GM12878 (cell line): ENCODE data around the gene CCDC141. TPM values are rescaled to one million over a fixed set of nuclear protein-coding genes. Genes with fewer than 3 reads are reported as not detected.

Experiments used
- ATAC-seq: fragments of 200-7000 bp; cut with Tn5 transposase; 3 replicates; pipeline ENCODE4 v1.9.1; 2020; ENCODE audit warnings: mild to moderate bottlenecking, moderate library complexity
- BruUV-seq: library from RNA; stranded (reverse); fragments of 400-500 nt; replicated peaks from 2 replicates; lab custom pipeline; 2021; lab: Mats Ljungman, UMichigan
- CTCF ChIA-PET: fragments of 300-600 bp; sonication (Branson Sonifier 250); formaldehyde crosslinking; extraction: SDS; loops from one replicate; lab custom pipeline; 2021; ENCODE audit warnings: inconsistent platforms; lab: Yijun Ruan, JAX
- POLR2A ChIA-PET: fragments of 350-600 bp; formaldehyde crosslinking; extraction: SDS; loops from one replicate; lab custom pipeline; 2021; ENCODE audit warnings: inconsistent platforms; lab: Charles Lee
- RAD21 ChIA-PET: fragments of 300-600 bp; sonication (Branson Sonifier 250); formaldehyde crosslinking; loops from one replicate; lab custom pipeline; 2023; ENCODE audit warnings: antibody characterized with exemption; ENCODE audit not compliant: unreplicated experiment; lab: Charles Lee
- SMC1A ChIA-PET: fragments of 300-600 bp; sonication (Branson Sonifier 250); formaldehyde crosslinking; loops from one replicate; lab custom pipeline; 2023; ENCODE audit not compliant: unreplicated experiment, uncharacterized antibody; lab: Charles Lee
- DNase-seq: peaks from one replicate; pipeline ENCODE4 v3.0.0-alpha.2; 2011; ENCODE audit warnings: low read depth, low spot score
- FAIRE-seq: peaks from 3 replicates; lab custom pipeline; 2011; peaks lifted over from hg19 to GRCh38; lab: Jason Lieb, UNC
- H2AFZ ChIP-seq: 2 replicates; pipeline ENCODE4 v1.6.0; 2011; ENCODE audit warnings: low read depth, low read length, control low read depth; ENCODE audit not compliant: control insufficient read depth
- H3K27ac ChIP-seq: 2 replicates; pipeline ENCODE4 v1.5.1; 2011; ENCODE audit warnings: control low read depth; ENCODE audit not compliant: control insufficient read depth, insufficient read depth
- H3K27me3 ChIP-seq, 2 experiments: replicated peaks in 1 of 2; 2 replicates each; pipeline versions ENCODE4 v1.6.0 to v1.6.1; 2011; ENCODE audit warnings: low read length in 1 of 2; ENCODE audit not compliant: control insufficient read depth in 2 of 2, insufficient read depth in 2 of 2
- H3K36me3 ChIP-seq, 2 experiments: 2 replicates each; pipeline ENCODE4 v1.5.1; 2011; ENCODE audit warnings: low read length in 1 of 2; ENCODE audit not compliant: control insufficient read depth in 2 of 2, insufficient read depth in 2 of 2
- H3K4me1 ChIP-seq: 2 replicates; pipeline ENCODE4 v1.6.1; 2011; ENCODE audit warnings: mild to moderate bottlenecking, low read length, moderate library complexity, mixed read lengths; ENCODE audit not compliant: control insufficient read depth, insufficient read depth
- H3K4me2 ChIP-seq: 2 replicates; pipeline ENCODE4 v1.6.0; 2011; ENCODE audit warnings: control low read depth; ENCODE audit not compliant: control insufficient read depth, insufficient read depth
- H3K4me3 ChIP-seq: fragments of 200-600 bp; sonication (generic); 2 replicates; pipeline ENCODE4 v1.5.1; 2016
- H3K79me2 ChIP-seq: 2 replicates; pipeline ENCODE4 v1.6.0; 2011; ENCODE audit warnings: low read length; ENCODE audit not compliant: control insufficient read depth, insufficient read depth
- H3K9ac ChIP-seq: 2 replicates; pipeline ENCODE4 v1.8.0; 2011; ENCODE audit warnings: low read length, control low read depth, mixed read lengths; ENCODE audit not compliant: control insufficient read depth, insufficient read depth
- H3K9me3 ChIP-seq: replicated peaks from 3 replicates; pipeline ENCODE4 v1.5.1; 2011; ENCODE audit warnings: mild to moderate bottlenecking, low read length; ENCODE audit not compliant: control insufficient read depth, insufficient read depth
- H4K20me1 ChIP-seq: 2 replicates; pipeline ENCODE4 v1.6.0; 2011; ENCODE audit not compliant: control insufficient read depth, insufficient read depth
- BRCA1 ChIP-seq: IDR thresholded peaks from 2 replicates; pipeline ENCODE4 v1.6.1; 2011; ENCODE audit warnings: low read depth, low read length, improper control_type of control experiment
- CREB1 ChIP-seq: IDR thresholded peaks from 2 replicates; pipeline ENCODE4 v1.6.1; 2012; ENCODE audit warnings: low read depth, mild to moderate bottlenecking, inconsistent platforms
- EED ChIP-seq: sonication (generic); IDR thresholded peaks from 2 replicates; pipeline ENCODE4 v1.6.1; 2016; ENCODE audit warnings: antibody characterized with exemption, low read depth
- EGR1 ChIP-seq, 2 experiments: IDR thresholded peaks; 1 replicate in 1 of 2; 2 replicates in 1 of 2; pipeline ENCODE4 v1.6.1; 2011 to 2012; ENCODE audit warnings: low read depth in 2 of 2, low read length in 2 of 2, borderline replicate concordance in 1 of 2, mild to moderate bottlenecking in 1 of 2, moderate library complexity in 1 of 2
- ESRRA ChIP-seq: IDR thresholded peaks from 2 replicates; pipeline ENCODE4 v1.6.1; 2012; ENCODE audit warnings: mild to moderate bottlenecking, low read length, improper control_type of control experiment
- ETV6 ChIP-seq, 2 experiments: fragments of 450-650 bp in 1 of 2; IDR thresholded peaks in 1 of 2; conservative IDR thresholded peaks in 1 of 2; 2 replicates each; pipeline ENCODE4 v1.6.1; 2014; ENCODE audit warnings: antibody characterized with exemption in 1 of 2, borderline replicate concordance in 1 of 2, low read depth in 1 of 2, mild to moderate bottlenecking in 1 of 2, moderate library complexity in 1 of 2
- HDAC2 ChIP-seq: fragments of 200-600 bp; sonication (generic); IDR thresholded peaks from 2 replicates; pipeline ENCODE4 v1.6.1; 2017
- HDAC6 ChIP-seq: fragments of 200-600 bp; sonication (generic); IDR thresholded peaks from one replicate; pipeline ENCODE4 v1.8.0; 2017; ENCODE audit warnings: antibody characterized with exemption; ENCODE audit not compliant: unreplicated experiment
- JUNB ChIP-seq: IDR thresholded peaks from 2 replicates; pipeline ENCODE4 v1.6.1; 2016; ENCODE audit warnings: antibody characterized with exemption, mild to moderate bottlenecking
- RB1 ChIP-seq: fragments of 450-650 bp; formaldehyde crosslinking; IDR thresholded peaks from 2 replicates; pipeline ENCODE4 v1.6.1; 2017; ENCODE audit warnings: mild to moderate bottlenecking, borderline replicate concordance
- RUNX3 ChIP-seq: IDR thresholded peaks from 2 replicates; pipeline ENCODE4 v1.6.1; 2012; ENCODE audit warnings: low read length, inconsistent platforms
- SP1 ChIP-seq: IDR thresholded peaks from one replicate; pipeline ENCODE4 v1.6.1; 2011; ENCODE audit warnings: low read depth, low read length
- SREBF1 ChIP-seq: IDR thresholded peaks from 2 replicates; pipeline ENCODE4 v1.6.1; 2012; ENCODE audit warnings: mild to moderate bottlenecking, low read length
- WRNIP1 ChIP-seq: IDR thresholded peaks from 2 replicates; pipeline ENCODE4 v1.6.1; 2011; ENCODE audit warnings: low read depth, low read length, improper control_type of control experiment, borderline replicate concordance
- ZZZ3 ChIP-seq: IDR thresholded peaks from 2 replicates; pipeline ENCODE4 v1.6.1; 2011; ENCODE audit warnings: low read depth; ENCODE audit not compliant: control insufficient read depth, insufficient read length
- WGBS: methylation state at CpG from one replicate; pipeline ENCODE4 v1.1.6; 2016; ENCODE audit warnings: low lambda C conversion rate; ENCODE audit not compliant: insufficient replicate concordance, insufficient coverage; ENCODE audit errors: missing lambda C conversion rate; 5-methylcytosine and 5-hydroxymethylcytosine counted together
- in situ Hi-C: fragments of 300-500 bp; cut with MboI; formaldehyde crosslinking; loops from 9 replicates; pipeline ENCODE4 v1.14.3; 2018; ENCODE audit warnings: mixed read lengths
- intact Hi-C: fragments of 100-400 bp; cut with micrococcal nuclease; formaldehyde crosslinking; loops from one replicate; pipeline ENCODE4 v1.14.2; 2022; ENCODE audit not compliant: unreplicated experiment
- polyA plus RNA-seq, 11 experiments: library from polyadenylated mRNA; depleted of rRNA in 4 of 11; unstranded in 6 of 11; stranded (reverse) in 5 of 11; fragments of >200 nt; fragmentation: Nextera tagmentation in 4 of 11; fragmentation: Illumina TruSeq in 1 of 11; extraction: Ambion mirVana in 4 of 11; extraction: Trizol in 1 of 11; gene quantifications; 1 replicate in 1 of 11; 2 replicates in 10 of 11; pipeline versions ENCODE4 v1.2.1 to v1.2.3, GENCODE V29; 2011 to 2016; ENCODE audit warnings: inconsistent platforms in 2 of 11, missing spikeins in 2 of 11, low read depth in 1 of 11
- total RNA-seq, 4 experiments: library from RNA; depleted of rRNA in 3 of 4; stranded (reverse); fragments of >200 nt in 3 of 4; fragmentation: Illumina TruSeq in 1 of 4; extraction: Trizol in 1 of 4; gene quantifications; 2 replicates each; pipeline versions ENCODE4 v1.2.1 to v1.2.3, GENCODE V29; 2013 to 2021
- TF ChIP-seq, protein P1 (sequence below): fragments of 450-650 bp; IDR thresholded peaks from 2 replicates; pipeline ENCODE4 v1.6.1; 2017; ENCODE audit warnings: mild to moderate bottlenecking
- TF ChIP-seq, protein P2 (sequence below): fragments of 150-350 bp; IDR thresholded peaks from 2 replicates; pipeline ENCODE4 v1.6.1; 2014; ENCODE audit warnings: mild to moderate bottlenecking, low read depth, low read length

The CCDC141 gene
- total and polyA plus RNA-seq, 10 of the 15 experiments (the other 5 are each of a cell fraction or from before 2014, with no cell fraction given) = 0.84 to 12.5 (median 3.6) TPM

DNA sequence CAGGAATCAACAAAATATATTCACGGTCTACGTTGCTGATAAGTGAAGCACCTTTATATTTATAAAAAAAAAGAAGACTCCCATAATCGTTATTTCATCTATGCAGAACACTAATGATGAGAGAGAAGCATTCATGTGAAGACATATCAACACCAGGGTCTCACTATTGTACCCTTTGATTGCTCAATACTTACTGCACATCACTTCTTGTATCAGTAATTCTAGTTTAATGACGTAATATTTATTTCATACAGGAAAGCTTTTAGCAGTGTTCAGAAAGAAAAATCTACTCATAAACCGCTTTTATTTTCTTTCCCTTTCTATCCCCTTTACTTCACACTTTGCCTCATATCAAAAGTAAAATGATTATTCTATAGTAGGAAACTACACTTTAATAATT, 30.7 kb downstream of the CCDC141 start (continued):
- TF ChIP-seq EGR1 (IDR thresholded peaks at IDR 0.05; ENCODE audit: borderline replicate concordance in 1 of 2, low read depth in 2 of 2, low read length in 2 of 2) (no peak), CREB1 (no peak), RUNX3 (no peak), ESRRA (no peak)

- POLR2A ChIA-PET = interaction anchor here (1.0 kb wide), 1 partner anchor 91 kb away, joined by 3 read pairs; no protein-coding TSS in a partner anchor
- DNase-seq = no peak
- Histone ChIP-seq H3K4me2 (no peak overlapping the region), H3K79me2 (no peaks in the 10 kb centered on the region; the same call in 1 of the 2 replicates), H3K4me1 (peaks cover 22% of the 10 kb centered on the region), H2AFZ (no peak overlapping the region), H3K9ac (no peak overlapping the region), H3K4me3 (no peak overlapping the region), H4K20me1 (no peaks in the 10 kb centered on the region), H3K27ac (no peak overlapping the region), H3K9me3 (no peaks in the 10 kb centered on the region; the same call in 2 of the 3 replicates), H3K27me3 (no peaks in the 10 kb centered on the region), H3K36me3 (no peaks in the 10 kb centered on the region)
- no peak for FAIRE-seq
- intact Hi-C loops (no loop called here), in situ Hi-C loops (no loop called here)
- SMC1A ChIA-PET = interaction anchor here (0.7 to 9.5 kb wide), 19 partner anchors 8 to 129 kb away, joined by 3 to 120 read pairs (median 34); partner anchors contain the start of gene CCDC141
- RAD21 ChIA-PET = interaction anchor here (1.2 to 6.7 kb wide), 5 partner anchors 27 to 124 kb away, joined by 3 to 122 read pairs (median 3); no protein-coding TSS in a partner anchor
- 64% methylated on average over 3 of the region's 3 CpGs for WGBS
- no peak for ATAC-seq
- BruUV-seq = no TSS peak
- CTCF ChIA-PET = interaction anchor here (0.6 to 8.9 kb wide), 12 partner anchors 11 to 317 kb away, joined by 3 to 173 read pairs (median 11); partner anchors contain the start of gene CCDC141
- TF ChIP-seq WRNIP1 = no peak
- no peak for TF ChIP-seq SREBF1
- no peak for TF ChIP-seq ZZZ3
- no peak for TF ChIP-seq EED
- no peak for TF ChIP-seq ETV6 (conservative IDR thresholded peaks at IDR 0.05 in 1 of 2, IDR thresholded peaks at IDR 0.05 in 1 of 2; ENCODE audit: borderline replicate concordance in 1 of 2, low read depth in 1 of 2)
- no peak for TF ChIP-seq HDAC2
- no peak for TF ChIP-seq BRCA1
- TF ChIP-seq JUNB = no peak
- TF ChIP-seq RB1 = no peak
- TF ChIP-seq, protein P1, sequence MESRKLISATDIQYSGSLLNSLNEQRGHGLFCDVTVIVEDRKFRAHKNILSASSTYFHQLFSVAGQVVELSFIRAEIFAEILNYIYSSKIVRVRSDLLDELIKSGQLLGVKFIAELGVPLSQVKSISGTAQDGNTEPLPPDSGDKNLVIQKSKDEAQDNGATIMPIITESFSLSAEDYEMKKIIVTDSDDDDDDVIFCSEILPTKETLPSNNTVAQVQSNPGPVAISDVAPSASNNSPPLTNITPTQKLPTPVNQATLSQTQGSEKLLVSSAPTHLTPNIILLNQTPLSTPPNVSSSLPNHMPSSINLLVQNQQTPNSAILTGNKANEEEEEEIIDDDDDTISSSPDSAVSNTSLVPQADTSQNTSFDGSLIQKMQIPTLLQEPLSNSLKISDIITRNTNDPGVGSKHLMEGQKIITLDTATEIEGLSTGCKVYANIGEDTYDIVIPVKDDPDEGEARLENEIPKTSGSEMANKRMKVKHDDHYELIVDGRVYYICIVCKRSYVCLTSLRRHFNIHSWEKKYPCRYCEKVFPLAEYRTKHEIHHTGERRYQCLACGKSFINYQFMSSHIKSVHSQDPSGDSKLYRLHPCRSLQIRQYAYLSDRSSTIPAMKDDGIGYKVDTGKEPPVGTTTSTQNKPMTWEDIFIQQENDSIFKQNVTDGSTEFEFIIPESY = no peak
- no peak for TF ChIP-seq SP1
- TF ChIP-seq, protein P2, sequence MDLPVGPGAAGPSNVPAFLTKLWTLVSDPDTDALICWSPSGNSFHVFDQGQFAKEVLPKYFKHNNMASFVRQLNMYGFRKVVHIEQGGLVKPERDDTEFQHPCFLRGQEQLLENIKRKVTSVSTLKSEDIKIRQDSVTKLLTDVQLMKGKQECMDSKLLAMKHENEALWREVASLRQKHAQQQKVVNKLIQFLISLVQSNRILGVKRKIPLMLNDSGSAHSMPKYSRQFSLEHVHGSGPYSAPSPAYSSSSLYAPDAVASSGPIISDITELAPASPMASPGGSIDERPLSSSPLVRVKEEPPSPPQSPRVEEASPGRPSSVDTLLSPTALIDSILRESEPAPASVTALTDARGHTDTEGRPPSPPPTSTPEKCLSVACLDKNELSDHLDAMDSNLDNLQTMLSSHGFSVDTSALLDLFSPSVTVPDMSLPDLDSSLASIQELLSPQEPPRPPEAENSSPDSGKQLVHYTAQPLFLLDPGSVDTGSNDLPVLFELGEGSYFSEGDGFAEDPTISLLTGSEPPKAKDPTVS = no peak
- TF ChIP-seq HDAC6 = no peak
These were observed 32.1 kb downstream of the CCDC141 start for GRCh38 chr2:179017773-179018357.
